ENCODE data around the gene NLRP6.
"Not testable (repeated sequence)": the region's sequence is repeated elsewhere in the genome, so short reads cannot be mapped to it uniquely, and the experiment has no call there.

Gene NLRP6

DNA sequence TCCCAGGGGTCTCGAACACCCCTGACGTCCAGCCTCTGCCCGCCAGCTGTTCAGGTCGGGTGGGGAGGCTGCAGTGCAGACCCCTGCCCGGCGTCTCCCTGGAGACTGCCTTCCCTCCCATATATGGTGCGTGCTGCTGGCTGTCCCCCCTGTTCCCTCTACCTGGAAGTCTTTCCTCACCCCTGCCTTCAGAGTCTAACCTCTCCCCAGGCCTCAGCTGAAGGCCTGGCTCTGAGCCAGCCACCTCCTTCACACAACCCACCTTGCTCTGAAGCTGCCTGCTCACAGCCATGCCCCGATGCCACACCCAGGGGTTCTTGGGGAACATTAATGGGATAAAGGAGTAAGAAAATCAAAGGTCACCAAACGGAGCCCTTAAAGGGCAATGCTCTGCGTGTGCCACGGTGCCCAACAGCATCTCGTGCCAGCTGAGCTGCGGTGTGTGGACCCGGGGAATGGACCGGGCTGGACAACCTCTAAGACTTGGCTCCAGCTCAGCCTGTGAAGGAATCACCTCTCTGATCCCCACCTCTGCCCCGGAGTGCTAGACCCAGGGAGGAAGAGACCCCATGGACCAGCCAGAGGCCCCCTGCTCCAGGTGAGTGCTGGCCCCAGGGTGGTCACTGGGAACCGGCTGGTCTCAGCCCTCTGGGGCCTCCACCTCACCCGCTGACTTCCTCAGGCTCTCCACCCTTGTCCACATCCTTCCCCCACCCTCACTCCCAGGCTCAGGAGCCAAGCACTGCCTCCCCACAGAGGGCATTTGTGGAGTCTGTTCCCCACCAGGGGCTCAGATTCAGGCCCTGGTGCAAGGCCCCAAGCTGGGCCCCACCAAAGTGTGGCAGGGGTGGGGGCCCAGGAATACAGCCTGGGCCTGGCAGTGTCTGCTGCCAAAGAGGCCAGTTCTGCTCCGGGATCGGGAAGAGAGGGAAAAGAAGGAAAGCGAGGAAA, at the start of gene NLRP6:
Gene NLRP6, plus strand, starts transcription at position 407 of the 951 bp plus-strand sequence. Its CDS starts 163 bp downstream, at position 570.
- DNase-seq, result no peak

DNA sequence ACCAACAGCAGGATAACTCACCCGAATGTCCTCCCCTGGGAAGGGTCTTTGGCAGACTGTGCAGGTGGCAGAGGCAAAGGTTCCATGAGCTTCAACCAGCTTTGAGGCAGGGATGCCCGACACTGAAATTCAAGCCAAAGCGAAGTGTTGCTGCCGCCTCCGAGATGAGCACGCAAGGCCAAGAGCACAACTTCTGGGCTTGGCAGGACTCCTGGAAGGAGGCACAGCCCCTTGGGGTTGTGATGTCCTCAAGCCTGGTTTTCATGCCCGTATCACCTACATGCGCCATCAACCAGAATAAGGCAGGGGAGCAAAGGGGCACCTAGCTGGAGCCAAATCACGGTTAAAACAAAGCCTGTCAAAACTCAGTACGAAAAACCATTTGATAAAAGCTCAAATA, 47.8 kb upstream of the NLRP6 start:
- DNase-seq, result no peak

DNA sequence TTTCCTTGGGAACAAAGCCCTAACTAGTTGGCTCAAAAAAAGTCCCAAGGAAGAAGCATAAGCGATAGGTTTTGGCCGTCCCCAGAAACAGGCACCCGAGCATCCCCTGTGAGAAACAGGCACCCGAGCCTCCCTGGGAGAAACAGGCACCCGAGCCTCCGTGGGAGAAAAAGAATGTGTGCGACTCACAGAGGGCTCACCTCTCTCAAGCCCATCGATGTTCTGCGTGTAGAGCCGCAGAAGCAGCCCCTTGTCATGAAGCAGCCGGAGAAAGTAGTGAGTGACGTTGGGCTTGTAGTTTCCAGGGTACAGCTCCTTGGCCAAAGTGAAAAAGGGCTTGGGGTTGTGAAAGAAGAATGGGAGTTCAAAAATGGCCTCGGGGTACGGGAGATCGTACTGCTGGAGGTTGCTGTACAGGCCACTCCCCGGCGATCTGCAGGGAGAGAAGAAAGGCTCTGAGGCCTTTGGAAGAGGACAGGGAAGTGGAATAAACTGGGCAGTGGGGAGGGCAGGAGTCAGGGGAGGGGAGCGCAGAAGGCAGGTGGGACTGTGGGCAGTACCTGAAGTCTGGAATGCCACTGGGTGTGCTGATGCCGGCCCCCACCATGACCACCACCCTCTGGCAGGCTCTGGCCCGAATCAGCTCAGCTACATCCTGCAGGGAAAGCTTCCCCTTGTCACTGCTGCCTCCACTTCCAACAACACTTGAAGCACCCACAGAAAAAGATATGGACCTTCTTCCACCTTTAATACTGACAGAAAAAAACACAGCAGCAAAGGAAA, 45.2 kb upstream of the NLRP6 start:
- no peak for DNase-seq

DNA sequence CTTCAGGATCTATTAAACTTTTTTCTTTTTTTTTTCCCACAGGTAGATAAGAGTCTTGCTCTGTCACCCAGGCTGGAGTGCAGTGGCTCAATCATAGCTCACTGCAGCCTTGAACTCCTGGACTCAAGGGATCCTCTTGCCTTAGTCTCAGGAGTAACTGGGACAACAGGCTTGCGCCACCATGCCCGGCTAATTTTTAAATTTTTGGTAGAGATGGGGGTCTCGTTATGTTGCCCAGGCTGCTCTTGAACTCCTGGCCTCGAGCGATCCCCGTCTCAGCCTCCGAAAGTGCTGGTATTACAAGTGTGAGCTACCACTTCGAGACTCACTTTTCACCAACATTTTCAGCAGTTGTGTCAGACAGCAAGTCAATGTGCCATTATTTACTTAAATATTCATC, 43.0 kb upstream of the NLRP6 start:
- no peak for DNase-seq

DNA sequence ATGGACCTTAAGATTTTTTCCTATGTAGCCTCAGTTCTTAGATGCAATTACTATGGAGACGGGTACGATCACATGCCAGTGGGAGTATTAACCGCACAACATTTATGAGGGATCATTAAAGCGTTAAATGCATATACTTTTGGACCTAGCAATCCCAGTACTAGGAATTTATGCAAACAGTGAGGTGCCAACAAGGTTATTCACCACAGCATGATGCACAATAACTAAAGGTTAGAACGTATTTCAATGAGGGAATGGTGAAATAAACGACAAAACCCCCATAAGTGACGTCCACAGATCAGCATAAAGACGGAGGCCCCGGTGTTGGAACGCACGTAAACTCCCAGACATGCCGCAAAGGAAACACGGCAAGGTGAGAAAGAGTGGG, 42.6 kb upstream of the NLRP6 start:
- DNase-seq, result peak; percentile 57

DNA sequence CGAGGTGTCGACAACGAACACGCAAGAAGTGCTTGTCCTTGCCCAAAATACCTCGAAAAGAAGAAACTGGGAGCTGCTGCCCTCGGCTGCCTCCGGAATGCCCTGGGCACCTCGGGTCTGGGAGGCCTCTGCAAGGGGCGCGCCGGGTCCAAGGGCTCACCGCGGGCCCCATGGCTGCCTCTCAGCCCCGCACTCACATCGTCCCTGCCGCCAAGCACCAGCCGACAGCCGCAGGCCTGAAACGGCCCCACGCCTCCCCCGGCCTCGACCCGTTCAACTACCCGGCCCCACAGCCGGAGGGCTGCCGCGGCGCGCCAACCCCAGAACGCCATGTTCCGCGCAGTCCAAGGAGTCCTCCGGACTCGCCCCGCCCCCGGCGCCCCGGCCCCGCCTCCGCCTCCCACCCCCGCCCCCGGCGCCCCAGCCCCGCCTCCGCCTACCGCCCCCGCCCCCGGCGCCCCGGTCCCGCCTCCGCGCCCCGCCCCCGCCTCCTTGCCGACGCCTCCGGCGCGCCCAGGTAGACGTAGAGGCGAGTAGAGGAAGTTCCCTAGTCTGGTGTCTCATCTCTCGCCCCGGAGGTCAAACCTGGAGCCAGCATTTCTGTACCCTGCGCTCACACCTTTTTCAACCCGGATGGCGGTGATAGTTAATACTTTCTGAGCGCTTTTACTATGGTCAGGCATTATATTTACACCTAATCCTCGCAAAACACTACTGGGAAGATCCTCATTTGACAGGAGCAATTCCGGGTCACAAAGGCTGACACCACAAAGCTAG, 42.0 kb upstream of the NLRP6 start, which contains the start of gene SIRT3:
Gene SIRT3, minus strand, starts transcription at position 346 of the 777 bp plus-strand sequence. Its CDS starts 14 bp downstream, at position 332.
- DNase-seq, result peak; percentile 93

DNA sequence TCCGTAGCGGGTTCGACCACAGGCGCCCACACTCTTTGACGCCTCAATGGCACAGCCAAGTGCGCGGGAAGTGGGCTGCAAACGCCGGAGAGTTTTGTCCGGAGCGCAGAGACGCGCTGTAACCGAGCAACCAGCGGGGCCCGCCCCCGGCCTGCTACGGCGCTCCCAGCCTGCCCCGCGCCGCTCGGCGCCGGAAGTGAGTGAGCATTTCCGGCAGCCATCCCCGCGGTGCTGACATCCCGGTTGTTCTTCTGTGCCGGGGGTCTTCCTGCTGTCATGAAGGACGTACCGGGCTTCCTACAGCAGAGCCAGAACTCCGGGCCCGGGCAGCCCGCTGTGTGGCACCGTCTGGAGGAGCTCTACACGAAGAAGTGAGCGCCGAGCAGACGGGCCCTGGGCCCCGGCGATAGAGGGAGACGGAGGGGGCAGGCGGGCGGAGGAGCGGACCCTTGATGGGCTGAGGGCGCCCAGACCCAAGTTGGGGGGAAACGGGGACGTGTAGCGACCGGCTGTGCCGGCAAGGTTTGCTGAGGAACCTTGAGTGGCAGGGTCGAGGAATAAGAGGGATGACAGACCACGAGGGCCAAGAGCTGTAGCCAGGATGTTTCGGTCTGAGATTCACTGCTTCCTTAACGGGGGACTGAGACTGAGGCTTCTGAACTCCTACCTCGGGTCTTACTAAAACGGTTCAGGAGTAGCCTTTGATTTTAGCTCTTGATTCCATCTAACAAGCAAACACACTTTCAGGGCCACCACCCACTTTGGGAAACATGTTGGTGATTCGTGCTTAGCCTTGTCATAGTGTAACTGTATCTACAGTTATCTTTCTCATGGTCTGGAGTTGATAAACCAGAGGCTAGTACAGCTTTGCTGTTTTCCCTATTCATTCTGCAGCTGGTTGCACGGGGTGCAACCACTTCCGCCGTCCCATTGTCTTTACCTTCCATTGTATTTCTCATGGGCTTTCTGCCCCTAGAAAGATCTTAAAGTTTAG, 41.1 kb upstream of the NLRP6 start, which contains the start of gene PSMD13:
Gene PSMD13, plus strand, starts transcription at position 203 of the 994 bp plus-strand sequence. Its CDS starts 74 bp downstream, at position 277.
- peak; percentile 91 for DNase-seq

DNA sequence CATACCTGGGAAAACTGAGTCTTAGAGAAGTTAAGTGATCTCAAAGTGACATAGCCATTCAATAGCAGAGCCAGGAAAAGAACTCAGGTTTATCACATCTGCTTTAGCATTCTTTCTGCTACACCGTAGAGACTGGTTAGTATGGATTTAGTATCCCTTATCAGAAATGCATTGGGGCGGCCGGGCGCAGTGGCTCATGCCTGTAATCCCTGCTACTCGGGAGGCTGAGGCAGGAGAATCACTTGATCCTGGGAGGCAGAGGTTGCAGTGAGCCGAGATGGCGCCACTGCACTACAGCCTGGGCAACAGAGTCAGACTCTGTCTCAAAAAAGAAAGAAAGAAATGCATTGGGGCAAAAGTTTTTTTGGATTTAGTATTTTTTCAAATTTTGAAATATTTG, 39.9 kb upstream of the NLRP6 start:
- not testable (repeated sequence) for DNase-seq

DNA sequence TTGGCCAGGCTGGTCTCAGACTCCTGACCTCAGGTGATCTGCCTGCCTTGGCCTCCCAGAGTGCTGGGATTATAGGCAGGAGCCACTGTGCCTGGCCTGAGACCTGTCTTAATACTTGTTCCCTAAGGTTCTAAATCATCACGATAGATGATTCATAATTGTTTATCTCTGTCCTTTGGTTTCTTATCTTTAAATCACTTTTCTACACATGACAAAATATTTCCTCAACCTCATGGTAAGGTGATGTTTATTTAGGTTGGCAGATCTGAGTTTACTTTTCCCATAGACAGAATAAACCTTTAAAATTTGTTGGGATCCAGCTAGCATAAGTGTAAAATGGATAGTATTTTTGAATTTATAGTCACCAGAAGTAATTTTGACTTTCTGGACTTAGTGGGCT, 37.9 kb upstream of the NLRP6 start:
- no peak for DNase-seq

DNA sequence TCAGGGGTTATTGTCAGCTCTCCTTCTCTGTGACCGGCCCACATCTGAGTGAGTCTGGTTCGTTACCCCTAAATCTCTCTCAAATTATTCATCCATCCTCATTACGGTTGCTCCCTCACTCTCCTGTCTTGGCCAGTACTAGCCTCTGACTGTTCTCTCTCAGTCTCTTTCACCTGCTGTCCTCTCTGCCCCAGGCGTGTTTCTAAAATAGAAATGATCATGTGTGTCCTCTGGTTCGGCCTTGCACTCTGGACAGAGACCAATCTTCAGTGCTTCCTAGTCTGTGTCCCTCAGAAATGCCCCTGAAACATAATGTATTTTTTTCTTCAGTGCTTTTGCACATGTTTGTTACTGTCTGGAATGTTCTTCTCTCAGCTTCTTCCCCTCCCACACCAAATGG, 36.6 kb upstream of the NLRP6 start:
- no peak for DNase-seq

DNA sequence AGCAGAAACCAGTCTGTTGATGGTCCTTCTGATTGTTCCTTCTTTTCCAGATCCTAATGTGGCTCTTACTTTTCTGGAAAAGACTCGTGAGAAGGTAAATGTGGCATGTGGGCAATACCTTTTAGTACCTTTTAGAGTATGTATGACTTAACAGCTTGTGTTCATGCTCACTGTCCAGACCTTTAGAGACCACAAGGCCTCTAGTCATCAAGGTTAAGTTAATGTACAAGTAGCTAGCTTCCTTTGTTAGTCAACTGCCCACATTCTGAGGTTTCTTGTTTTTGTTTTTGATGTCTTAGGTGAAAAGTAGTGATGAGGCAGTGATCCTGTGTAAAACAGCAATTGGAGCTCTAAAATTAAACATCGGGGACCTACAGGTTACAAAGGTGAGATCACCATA, 33.8 kb upstream of the NLRP6 start:
- DNase-seq, result no peak

DNA sequence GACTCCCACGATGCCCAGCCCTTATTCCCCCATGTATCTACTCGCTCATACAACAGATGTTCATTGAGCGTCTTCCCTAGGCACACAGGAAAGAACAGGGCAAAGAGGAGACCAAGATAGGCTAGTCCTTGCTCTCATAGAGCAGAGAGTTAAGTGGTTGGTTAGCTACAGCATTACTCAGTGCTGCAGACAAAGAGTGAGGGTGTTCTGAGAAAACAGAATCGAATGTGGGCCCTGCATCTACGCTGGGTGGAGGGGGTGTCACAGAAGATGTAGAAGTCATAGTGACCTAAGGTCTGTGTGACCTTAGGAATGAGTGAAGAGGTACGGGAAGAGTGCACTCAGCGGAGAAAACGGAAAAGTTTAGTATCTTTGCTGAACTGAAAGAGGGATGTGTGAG, 29.1 kb upstream of the NLRP6 start:
- DNase-seq, result no peak

DNA sequence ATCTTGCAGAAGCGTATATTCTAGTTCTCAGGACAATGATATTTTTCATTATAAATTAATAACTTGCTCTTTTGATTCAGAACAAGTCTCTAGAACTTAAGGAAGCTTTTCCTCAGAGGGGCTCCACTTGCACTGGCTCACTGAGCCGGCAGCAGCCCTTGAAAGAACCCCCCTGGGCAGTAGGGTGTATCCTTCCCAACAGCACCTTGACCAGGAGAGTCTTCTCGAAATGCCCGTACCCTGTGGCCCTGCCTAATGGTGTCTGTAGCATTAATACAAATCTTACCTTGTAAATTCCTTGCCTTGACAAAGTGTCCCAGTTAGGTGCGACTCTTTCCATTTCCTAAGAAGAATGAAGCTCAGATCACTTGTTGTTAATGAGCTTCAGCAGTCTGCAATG, 27.9 kb upstream of the NLRP6 start:
- no peak for DNase-seq

DNA sequence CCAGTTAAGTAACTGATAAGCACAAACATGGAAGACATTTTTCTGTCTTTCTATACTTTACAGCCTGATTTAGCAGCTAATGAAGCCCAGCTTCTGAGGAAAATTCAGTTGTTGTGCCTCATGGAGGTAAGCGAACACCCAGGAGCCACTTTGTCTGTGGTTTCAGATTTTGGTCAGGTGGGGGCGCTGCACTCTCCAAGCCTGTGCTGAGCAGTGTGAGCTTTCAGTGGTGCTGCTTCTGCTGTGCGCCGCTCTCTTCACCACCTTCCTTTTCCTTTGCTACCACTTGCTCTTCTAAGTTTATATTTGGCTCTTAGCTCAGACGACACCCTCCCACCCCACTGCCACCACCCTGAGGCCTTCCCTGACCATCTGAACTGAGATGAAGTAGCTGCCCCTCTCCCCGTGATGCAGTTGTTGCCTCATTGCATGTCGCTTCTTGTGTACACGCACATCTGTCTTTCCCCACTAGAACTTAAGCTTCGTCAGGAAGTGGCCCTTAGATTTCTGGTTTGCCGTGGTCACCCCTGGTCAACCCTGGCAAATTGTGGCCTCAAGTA, 27.4 kb upstream of the NLRP6 start:
- peak; percentile 77 for DNase-seq

DNA sequence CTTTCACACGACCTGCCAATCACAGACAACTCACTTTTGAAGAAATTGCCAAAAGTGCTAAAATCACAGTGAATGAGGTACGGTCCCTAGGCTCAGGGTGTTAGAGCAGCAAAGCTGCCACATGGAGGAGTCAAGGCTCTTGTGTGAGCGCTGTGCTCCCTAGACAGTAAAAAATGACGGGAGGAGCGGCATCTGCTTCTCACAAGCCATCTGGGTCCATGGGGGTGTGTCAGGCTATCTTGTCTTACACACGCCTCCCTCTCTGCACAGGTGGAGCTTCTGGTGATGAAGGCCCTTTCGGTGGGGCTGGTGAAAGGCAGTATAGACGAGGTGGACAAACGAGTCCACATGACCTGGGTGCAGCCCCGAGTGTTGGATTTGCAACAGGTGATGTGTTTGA, 26.7 kb upstream of the NLRP6 start:
- no peak for DNase-seq

DNA sequence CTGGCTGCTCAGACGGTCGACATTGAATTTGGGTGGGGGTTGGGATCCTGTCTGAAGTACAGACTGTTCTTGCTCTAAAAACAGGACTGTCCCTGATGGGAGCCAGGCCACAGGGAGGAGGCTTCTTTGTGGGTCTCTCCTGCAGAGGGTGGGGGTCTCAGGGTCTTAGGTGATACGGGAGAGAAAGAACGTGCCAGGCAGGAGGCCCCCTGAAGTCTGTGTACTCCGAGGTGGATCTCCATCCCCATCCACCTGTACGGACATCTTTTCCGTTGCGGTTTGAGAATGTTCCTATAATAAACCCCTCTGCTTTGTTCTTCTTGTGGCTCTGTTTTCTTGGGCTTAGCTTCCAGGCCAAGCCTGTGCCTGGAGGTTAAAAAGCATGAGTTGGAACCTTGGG, 25.5 kb upstream of the NLRP6 start:
- DNase-seq, result no peak

DNA sequence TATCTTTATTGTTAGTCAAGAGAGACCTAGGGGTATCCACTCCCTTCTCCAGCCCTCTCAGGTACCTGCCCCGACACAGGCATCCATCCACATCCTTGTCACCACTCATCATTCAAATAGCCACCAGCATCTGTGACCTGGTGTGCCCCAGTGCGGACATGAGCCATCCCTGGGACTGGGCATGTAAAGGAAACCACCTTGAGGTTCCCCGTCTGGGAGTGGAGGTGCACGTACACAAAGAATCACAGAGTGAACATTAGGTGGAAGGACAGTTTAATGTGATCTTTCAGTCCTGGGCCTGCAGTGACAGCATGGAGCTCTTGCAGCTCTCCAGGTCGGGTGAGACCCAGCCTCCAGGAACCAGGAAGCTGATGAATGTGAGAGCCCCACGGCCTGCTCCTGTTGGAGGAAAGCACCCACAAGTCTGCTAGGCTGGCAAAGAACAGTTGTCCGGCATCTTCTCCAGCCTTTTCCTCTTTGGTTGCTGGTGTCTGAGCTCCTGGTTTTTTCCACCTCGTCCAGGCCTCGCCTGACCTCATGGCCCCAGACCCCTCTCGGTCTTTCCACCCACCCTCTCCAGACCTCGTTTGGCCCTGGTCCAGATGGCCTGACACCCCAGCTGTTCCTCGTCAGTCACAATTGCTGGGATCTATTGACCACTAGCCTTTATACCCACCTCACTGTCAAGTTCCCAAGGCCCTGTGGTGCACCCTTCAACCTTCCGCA, 24.9 kb upstream of the NLRP6 start:
- DNase-seq, result no peak

DNA sequence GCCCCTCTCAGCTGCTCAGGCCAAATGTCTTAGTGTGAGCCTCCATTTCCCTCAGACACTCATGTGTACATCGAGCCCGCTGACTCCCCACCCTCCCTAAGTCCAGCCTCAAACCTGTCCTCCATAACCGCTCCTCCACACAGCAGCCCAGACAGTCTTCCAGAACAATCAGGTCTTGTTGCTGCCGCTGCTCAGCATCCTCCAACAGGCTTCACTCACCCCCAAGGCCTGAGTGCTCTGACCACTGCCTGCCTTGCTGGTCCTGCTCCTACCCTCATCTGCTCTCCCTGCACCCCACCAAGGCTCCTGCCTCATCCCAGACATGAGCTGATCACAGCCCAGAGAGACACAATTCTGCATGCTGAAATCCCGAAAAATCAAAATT, 24.3 kb upstream of the NLRP6 start:
- DNase-seq, result no peak

DNA sequence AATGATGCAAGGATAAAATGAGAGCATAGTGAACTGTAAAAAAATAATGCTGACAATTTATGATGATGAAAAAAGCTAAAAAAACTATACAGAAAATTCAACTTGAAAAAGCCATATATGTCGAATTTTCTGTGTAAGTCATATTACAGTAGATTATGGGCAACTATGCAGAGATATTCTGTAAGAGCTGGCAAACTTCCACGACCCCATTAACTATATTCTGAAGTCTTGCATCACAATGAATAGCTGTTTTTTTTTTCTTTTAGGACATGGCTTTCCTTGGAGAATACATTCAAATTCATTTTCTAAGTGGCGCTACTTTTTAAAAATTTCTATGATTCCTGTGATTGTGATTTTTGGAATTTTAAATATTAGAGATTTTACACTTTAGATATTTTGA, 23.0 kb upstream of the NLRP6 start:
- no peak for DNase-seq

DNA sequence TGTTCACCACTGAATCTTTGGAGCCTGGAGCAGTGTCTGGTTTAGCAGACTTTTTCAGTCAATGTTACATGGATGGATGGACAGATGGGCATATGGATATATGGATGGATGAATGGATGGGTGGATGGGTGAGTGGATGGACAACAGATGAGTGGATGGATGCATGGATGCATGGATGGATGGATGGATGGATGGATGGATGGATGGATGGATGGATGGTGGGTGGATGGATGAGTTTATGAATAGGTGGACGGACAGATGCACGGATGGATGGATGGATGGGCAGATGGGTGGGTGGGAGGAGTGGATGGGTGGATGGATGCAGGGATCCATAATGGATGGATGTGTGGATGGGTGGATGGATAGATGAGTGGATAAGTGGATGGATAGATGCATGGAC, 22.4 kb upstream of the NLRP6 start:
- no peak for DNase-seq

All from activated CD4-positive, alpha-beta T cell treated with anti-CD3 and anti-CD28 coated beads, Interleukin-2, Interleukin-6, amounts not matched to agents 100 ng/mL and 50 ng/mL, durations not matched to agents 16 hours and 8 hours (primary cell).